GM12878 (cell line): ENCODE results near the gene BANP. TPM values are rescaled to one million over a fixed set of nuclear protein-coding genes. Genes with fewer than 3 reads are reported as not detected.

ENCODE experiments used
- ATAC-seq: fragments of 200-7000 bp; cut with Tn5 transposase; 3 replicates; pipeline ENCODE4 v1.9.1; 2020; ENCODE audit warnings: mild to moderate bottlenecking, moderate library complexity
- BruUV-seq: library from RNA; stranded (reverse); fragments of 400-500 nt; replicated peaks from 2 replicates; lab custom pipeline; 2021; lab: Mats Ljungman, UMichigan
- CTCF ChIA-PET: fragments of 300-600 bp; sonication (Branson Sonifier 250); formaldehyde crosslinking; extraction: SDS; loops from one replicate; lab custom pipeline; 2021; ENCODE audit warnings: inconsistent platforms; lab: Yijun Ruan, JAX
- POLR2A ChIA-PET: fragments of 350-600 bp; formaldehyde crosslinking; extraction: SDS; loops from one replicate; lab custom pipeline; 2021; ENCODE audit warnings: inconsistent platforms; lab: Charles Lee
- RAD21 ChIA-PET: fragments of 300-600 bp; sonication (Branson Sonifier 250); formaldehyde crosslinking; loops from one replicate; lab custom pipeline; 2023; ENCODE audit warnings: antibody characterized with exemption; ENCODE audit not compliant: unreplicated experiment; lab: Charles Lee
- SMC1A ChIA-PET: fragments of 300-600 bp; sonication (Branson Sonifier 250); formaldehyde crosslinking; loops from one replicate; lab custom pipeline; 2023; ENCODE audit not compliant: unreplicated experiment, uncharacterized antibody; lab: Charles Lee
- DNase-seq: peaks from one replicate; pipeline ENCODE4 v3.0.0-alpha.2; 2011; ENCODE audit warnings: low read depth, low spot score
- FAIRE-seq: peaks from 3 replicates; lab custom pipeline; 2011; peaks lifted over from hg19 to GRCh38; lab: Jason Lieb, UNC
- H2AFZ ChIP-seq: 2 replicates; pipeline ENCODE4 v1.6.0; 2011; ENCODE audit warnings: low read depth, low read length, control low read depth; ENCODE audit not compliant: control insufficient read depth
- H3K27ac ChIP-seq: 2 replicates; pipeline ENCODE4 v1.5.1; 2011; ENCODE audit warnings: control low read depth; ENCODE audit not compliant: control insufficient read depth, insufficient read depth
- H3K27me3 ChIP-seq, 2 experiments: replicated peaks in 1 of 2; 2 replicates each; pipeline versions ENCODE4 v1.6.0 to v1.6.1; 2011; ENCODE audit warnings: low read length in 1 of 2; ENCODE audit not compliant: control insufficient read depth in 2 of 2, insufficient read depth in 2 of 2
- H3K36me3 ChIP-seq, 2 experiments: 2 replicates each; pipeline ENCODE4 v1.5.1; 2011; ENCODE audit warnings: low read length in 1 of 2; ENCODE audit not compliant: control insufficient read depth in 2 of 2, insufficient read depth in 2 of 2
- H3K4me1 ChIP-seq: 2 replicates; pipeline ENCODE4 v1.6.1; 2011; ENCODE audit warnings: mild to moderate bottlenecking, low read length, moderate library complexity, mixed read lengths; ENCODE audit not compliant: control insufficient read depth, insufficient read depth
- H3K4me2 ChIP-seq: 2 replicates; pipeline ENCODE4 v1.6.0; 2011; ENCODE audit warnings: control low read depth; ENCODE audit not compliant: control insufficient read depth, insufficient read depth
- H3K4me3 ChIP-seq: fragments of 200-600 bp; sonication (generic); 2 replicates; pipeline ENCODE4 v1.5.1; 2016
- H3K79me2 ChIP-seq: 2 replicates; pipeline ENCODE4 v1.6.0; 2011; ENCODE audit warnings: low read length; ENCODE audit not compliant: control insufficient read depth, insufficient read depth
- H3K9ac ChIP-seq: 2 replicates; pipeline ENCODE4 v1.8.0; 2011; ENCODE audit warnings: low read length, control low read depth, mixed read lengths; ENCODE audit not compliant: control insufficient read depth, insufficient read depth
- H3K9me3 ChIP-seq: replicated peaks from 3 replicates; pipeline ENCODE4 v1.5.1; 2011; ENCODE audit warnings: mild to moderate bottlenecking, low read length; ENCODE audit not compliant: control insufficient read depth, insufficient read depth
- H4K20me1 ChIP-seq: 2 replicates; pipeline ENCODE4 v1.6.0; 2011; ENCODE audit not compliant: control insufficient read depth, insufficient read depth
- CREB1 ChIP-seq: IDR thresholded peaks from 2 replicates; pipeline ENCODE4 v1.6.1; 2012; ENCODE audit warnings: low read depth, mild to moderate bottlenecking, inconsistent platforms
- FOXK2 ChIP-seq: fragments of 450-650 bp; IDR thresholded peaks from 2 replicates; pipeline ENCODE4 v1.6.1; 2017; ENCODE audit warnings: mild to moderate bottlenecking, moderate library complexity
- FOXM1 ChIP-seq: IDR thresholded peaks from 2 replicates; pipeline ENCODE4 v1.6.1; 2012; ENCODE audit warnings: low read depth, mild to moderate bottlenecking, inconsistent platforms, low read length, moderate library complexity
- IKZF1 ChIP-seq: fragments of 450-650 bp; conservative IDR thresholded peaks from 2 replicates; pipeline ENCODE4 v1.6.1; 2017; ENCODE audit warnings: antibody characterized with exemption, mild to moderate bottlenecking
- IKZF2 ChIP-seq, 2 experiments: fragments of 450-650 bp; IDR thresholded peaks; 2 replicates each; pipeline ENCODE4 v1.6.1; 2017; ENCODE audit warnings: mild to moderate bottlenecking in 2 of 2, moderate library complexity in 2 of 2
- IRF3 ChIP-seq: fragments of 450-650 bp; IDR thresholded peaks from 2 replicates; pipeline ENCODE4 v1.6.1; 2014; ENCODE audit warnings: mild to moderate bottlenecking
- JUND ChIP-seq: IDR thresholded peaks from 2 replicates; pipeline ENCODE4 v1.6.1; 2012; ENCODE audit warnings: low read depth, mild to moderate bottlenecking, low read length, improper control_type of control experiment, moderate library complexity
- KAT2A ChIP-seq: conservative IDR thresholded peaks from 2 replicates; pipeline ENCODE4 v1.6.1; 2011; ENCODE audit warnings: low read depth, low read length; ENCODE audit not compliant: control insufficient read depth
- NR2F1 ChIP-seq: fragments of 450-650 bp; conservative IDR thresholded peaks from 2 replicates; pipeline ENCODE4 v1.6.1; 2017; ENCODE audit warnings: mild to moderate bottlenecking
- POU2F2 ChIP-seq: IDR thresholded peaks from 3 replicates; pipeline ENCODE4 v1.6.1; 2011; ENCODE audit warnings: low read depth, mild to moderate bottlenecking, low read length, borderline replicate concordance
- RBBP5 ChIP-seq: fragments of 200-600 bp; sonication (generic); conservative IDR thresholded peaks from 2 replicates; pipeline ENCODE4 v1.6.1; 2016
- YY1 ChIP-seq: IDR thresholded peaks from 2 replicates; pipeline ENCODE4 v1.6.1; 2011; ENCODE audit warnings: low read depth, mild to moderate bottlenecking, low read length
- ZBED1 ChIP-seq: IDR thresholded peaks from 2 replicates; pipeline ENCODE4 v1.6.1; 2016; ENCODE audit warnings: borderline replicate concordance
- ZNF592 ChIP-seq: fragments of 450-650 bp; IDR thresholded peaks from 2 replicates; pipeline ENCODE4 v1.6.1; 2017; ENCODE audit warnings: mild to moderate bottlenecking, moderate library complexity
- WGBS: methylation state at CpG from one replicate; pipeline ENCODE4 v1.1.6; 2016; ENCODE audit warnings: low lambda C conversion rate; ENCODE audit not compliant: insufficient replicate concordance, insufficient coverage; ENCODE audit errors: missing lambda C conversion rate; 5-methylcytosine and 5-hydroxymethylcytosine counted together
- in situ Hi-C: fragments of 300-500 bp; cut with MboI; formaldehyde crosslinking; loops from 9 replicates; pipeline ENCODE4 v1.14.3; 2018; ENCODE audit warnings: mixed read lengths
- intact Hi-C: fragments of 100-400 bp; cut with micrococcal nuclease; formaldehyde crosslinking; loops from one replicate; pipeline ENCODE4 v1.14.2; 2022; ENCODE audit not compliant: unreplicated experiment
- polyA plus RNA-seq, 11 experiments: library from polyadenylated mRNA; depleted of rRNA in 4 of 11; unstranded in 6 of 11; stranded (reverse) in 5 of 11; fragments of >200 nt; fragmentation: Nextera tagmentation in 4 of 11; fragmentation: Illumina TruSeq in 1 of 11; extraction: Ambion mirVana in 4 of 11; extraction: Trizol in 1 of 11; gene quantifications; 1 replicate in 1 of 11; 2 replicates in 10 of 11; pipeline versions ENCODE4 v1.2.1 to v1.2.3, GENCODE V29; 2011 to 2016; ENCODE audit warnings: inconsistent platforms in 2 of 11, missing spikeins in 2 of 11, low read depth in 1 of 11
- total RNA-seq, 4 experiments: library from RNA; depleted of rRNA in 3 of 4; stranded (reverse); fragments of >200 nt in 3 of 4; fragmentation: Illumina TruSeq in 1 of 4; extraction: Trizol in 1 of 4; gene quantifications; 2 replicates each; pipeline versions ENCODE4 v1.2.1 to v1.2.3, GENCODE V29; 2013 to 2021
- TF ChIP-seq, protein P1 (sequence below): IDR thresholded peaks from 2 replicates; pipeline ENCODE4 v1.6.1; 2012; ENCODE audit warnings: low read depth, low read length, improper control_type of control experiment

BANP gene
- total and polyA plus RNA-seq, 10 of the 15 experiments (the other 5 are each of a cell fraction or from before 2014, with no cell fraction given): 3.9 to 21.9 (median 12.2) TPM

GRCh38 chr16:87924041-87924810 lies 27.0 kb upstream of the BANP start (continued):
- TF ChIP-seq KAT2A (no peak), ZBED1 (no peak), IKZF2 (IDR thresholded peaks at IDR 0.05) (peak; percentile 9 to 25; a peak in 1 of 4 replicates), IKZF1 (peak; percentile 46), CREB1 (peak; percentile 79)
- TF ChIP-seq, protein P1, sequence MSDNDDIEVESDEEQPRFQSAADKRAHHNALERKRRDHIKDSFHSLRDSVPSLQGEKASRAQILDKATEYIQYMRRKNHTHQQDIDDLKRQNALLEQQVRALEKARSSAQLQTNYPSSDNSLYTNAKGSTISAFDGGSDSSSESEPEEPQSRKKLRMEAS: peak; percentile 28; the same call in 1 of the 2 replicates

DNA sequence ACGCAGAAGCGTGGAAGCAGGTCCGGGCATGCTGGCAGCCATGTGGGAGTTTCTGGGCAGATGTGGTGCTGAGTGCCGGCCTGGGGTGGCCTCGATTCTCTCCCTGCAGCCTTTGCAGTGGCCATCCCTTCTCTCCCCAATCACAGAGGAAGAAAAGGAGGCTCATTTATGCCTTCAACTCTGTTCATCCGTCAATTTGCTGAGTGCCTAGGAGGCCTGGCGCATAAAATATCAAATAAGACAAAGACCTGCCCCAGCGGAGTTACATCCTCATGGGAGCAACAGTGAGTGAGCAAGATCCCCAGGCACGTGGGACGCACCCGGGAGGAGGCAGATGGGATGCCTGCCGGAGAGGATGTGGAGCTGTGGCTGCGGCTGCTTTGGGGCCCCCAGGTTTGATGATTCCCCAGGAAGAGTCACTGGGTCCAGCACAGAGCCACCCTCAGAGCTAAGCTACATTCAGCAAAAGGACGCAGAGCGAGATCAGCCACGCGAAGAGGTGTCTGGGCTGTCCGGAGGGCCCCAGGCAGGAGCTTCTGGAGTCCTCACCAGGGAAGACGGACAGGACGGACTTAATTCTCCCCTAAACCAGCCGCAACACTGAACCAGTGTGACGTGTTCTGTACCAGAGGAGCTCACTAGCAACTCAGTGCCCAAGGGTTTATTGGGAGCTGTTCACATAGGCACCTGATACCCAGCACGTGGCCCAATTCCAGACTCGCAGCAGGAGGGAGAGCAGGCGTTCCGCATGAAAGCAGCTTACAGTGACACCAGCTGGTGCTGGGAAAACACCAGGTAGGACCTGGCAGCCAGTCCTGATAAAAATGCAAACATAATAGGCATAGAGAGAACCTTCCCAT lies 26.2 kb upstream of the BANP start:
- ATAC-seq (no peak), DNase-seq (no peak), FAIRE-seq (no peak)
- RAD21 ChIA-PET: interaction anchor here (0.6 to 1.4 kb wide), 7 partner anchors 25 to 146 kb away, joined by 3 to 5 read pairs (median 4); partner anchors contain the start of gene BANP
- no peak overlapping the region for H3K27ac ChIP-seq
- H4K20me1 ChIP-seq: no peaks in the 10 kb centered on the region
- H3K9ac ChIP-seq: peak overlapping the region; percentile 37; the same call in 1 of the 2 replicates
- 44% methylated on average over 26 of the region's 26 CpGs for WGBS
- peak overlapping the region; percentile 79 for H2AFZ ChIP-seq
- intact Hi-C loops (no loop called here), in situ Hi-C loops (no loop called here)
- H3K27me3 ChIP-seq: no peaks in the 10 kb centered on the region; a peak in 1 of 4 replicates
- POLR2A ChIA-PET: interaction anchor here (0.5 to 2.4 kb wide), 4 partner anchors 24 to 145 kb away, joined by 3 to 6 read pairs (median 4); no protein-coding TSS in a partner anchor
- no TSS peak for BruUV-seq
- no peaks in the 10 kb centered on the region for H3K9me3 ChIP-seq
- peak overlapping the region; percentile 71 for H3K4me2 ChIP-seq
- H3K36me3 ChIP-seq: no peaks in the 10 kb centered on the region
- SMC1A ChIA-PET: interaction anchor here (0.5 to 1.7 kb wide), 3 partner anchors 16 to 60 kb away, joined by 3 to 5 read pairs (median 3); no protein-coding TSS in a partner anchor
- no peak overlapping the region for H3K4me3 ChIP-seq
- H3K4me1 ChIP-seq: peaks cover 33% of the 10 kb centered on the region
- no peaks in the 10 kb centered on the region for H3K79me2 ChIP-seq
- CTCF ChIA-PET: interaction anchor here (0.7 to 2.7 kb wide), 9 partner anchors 15 to 155 kb away, joined by 3 to 17 read pairs (median 4); no protein-coding TSS in a partner anchor
- no peak for TF ChIP-seq POU2F2
- 0 out of 2 replicates have a peak, but pooled peaks have one; percentile 7 for TF ChIP-seq NR2F1
- 0 out of 2 replicates have a peak, but pooled peaks have one; percentile 1 for TF ChIP-seq YY1
- TF ChIP-seq RBBP5: no peak
- TF ChIP-seq IRF3: no peak
- TF ChIP-seq, protein P1: peak; percentile 5; the same call in 1 of the 2 replicates
- TF ChIP-seq ZNF592: no peak
- no peak for TF ChIP-seq JUND
- TF ChIP-seq FOXK2: no peak
- no peak for TF ChIP-seq FOXM1
